SH-SY5Y (cell line): Measurements from ENCODE around the gene SDHB.

Source experiments
- GATA2 ChIP-seq: IDR thresholded peaks from 2 replicates; pipeline ENCODE4 v1.6.1; 2011; ENCODE audit warnings: mild to moderate bottlenecking, low read depth, low read length
- GATA3 ChIP-seq: IDR thresholded peaks from 2 replicates; pipeline ENCODE4 v1.6.1; 2011; ENCODE audit warnings: low read depth, mild to moderate bottlenecking, low read length, moderate library complexity

The SDHB gene

DNA sequence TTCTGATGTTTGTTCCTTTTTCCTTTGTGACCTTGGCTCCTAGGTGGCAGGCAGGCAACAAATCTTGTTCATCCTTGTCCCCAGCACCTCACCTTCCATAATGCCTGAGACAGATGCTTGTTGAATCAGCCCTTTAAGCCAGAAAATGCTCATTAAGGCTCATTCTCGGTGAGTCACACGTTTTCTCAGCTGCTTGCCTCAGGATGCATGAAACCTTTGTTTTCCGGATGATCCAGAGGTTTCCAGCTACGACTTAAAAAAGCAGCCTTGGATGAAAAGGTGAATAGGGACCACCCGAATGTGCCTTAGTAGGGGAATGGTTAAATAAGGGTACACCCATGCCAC lies 37.5 kb downstream of the SDHB start:
- TF ChIP-seq GATA3 (no peak), GATA2 (no peak)

DNA sequence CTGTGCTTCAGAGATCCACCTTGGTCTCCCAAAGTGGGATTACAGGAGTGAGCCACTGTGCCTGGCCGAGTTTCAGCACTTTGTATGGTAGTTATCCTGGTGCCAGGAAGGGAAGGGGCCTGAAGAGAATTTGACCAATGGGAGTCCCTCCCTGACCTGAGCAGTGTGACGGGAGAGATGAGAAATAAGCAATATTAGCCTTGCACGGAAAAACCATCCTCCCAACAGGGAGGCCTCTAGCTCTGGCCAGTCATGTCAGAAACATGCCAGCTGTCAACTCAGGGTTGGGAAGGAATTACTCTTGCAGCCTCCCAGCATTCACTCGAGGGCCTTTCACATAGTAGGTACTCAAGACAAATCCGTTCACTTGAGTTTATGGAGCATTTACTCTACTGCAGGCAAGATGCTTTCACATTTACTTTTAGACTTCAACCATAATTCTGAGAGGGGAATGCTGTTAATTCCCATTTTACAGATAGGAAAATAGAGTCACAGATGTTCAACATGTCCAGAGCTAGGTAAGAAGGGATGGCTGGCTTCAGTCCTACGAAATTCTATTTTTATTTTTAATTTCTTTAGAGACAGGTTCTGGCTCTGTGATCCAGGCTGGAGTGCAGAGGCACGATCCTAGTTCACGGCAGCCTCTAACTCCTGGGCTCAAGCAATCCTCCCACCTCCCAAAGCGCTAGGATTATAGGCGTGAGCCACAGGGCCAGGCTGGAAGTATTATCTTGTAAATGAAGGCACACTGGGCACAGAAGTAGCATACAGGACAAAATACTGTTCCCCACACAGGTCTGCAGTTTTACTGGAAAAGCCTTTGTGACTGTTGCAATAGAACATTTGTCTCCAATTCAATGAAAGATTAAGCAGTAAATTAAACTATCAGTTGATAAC lies 38.9 kb downstream of the SDHB start:
- TF ChIP-seq GATA3 (no peak), GATA2 (no peak)

GRCh38 chr1:17013491-17014320 lies 40.1 kb downstream of the SDHB start:
- TF ChIP-seq GATA2 (no peak), GATA3 (no peak)

DNA sequence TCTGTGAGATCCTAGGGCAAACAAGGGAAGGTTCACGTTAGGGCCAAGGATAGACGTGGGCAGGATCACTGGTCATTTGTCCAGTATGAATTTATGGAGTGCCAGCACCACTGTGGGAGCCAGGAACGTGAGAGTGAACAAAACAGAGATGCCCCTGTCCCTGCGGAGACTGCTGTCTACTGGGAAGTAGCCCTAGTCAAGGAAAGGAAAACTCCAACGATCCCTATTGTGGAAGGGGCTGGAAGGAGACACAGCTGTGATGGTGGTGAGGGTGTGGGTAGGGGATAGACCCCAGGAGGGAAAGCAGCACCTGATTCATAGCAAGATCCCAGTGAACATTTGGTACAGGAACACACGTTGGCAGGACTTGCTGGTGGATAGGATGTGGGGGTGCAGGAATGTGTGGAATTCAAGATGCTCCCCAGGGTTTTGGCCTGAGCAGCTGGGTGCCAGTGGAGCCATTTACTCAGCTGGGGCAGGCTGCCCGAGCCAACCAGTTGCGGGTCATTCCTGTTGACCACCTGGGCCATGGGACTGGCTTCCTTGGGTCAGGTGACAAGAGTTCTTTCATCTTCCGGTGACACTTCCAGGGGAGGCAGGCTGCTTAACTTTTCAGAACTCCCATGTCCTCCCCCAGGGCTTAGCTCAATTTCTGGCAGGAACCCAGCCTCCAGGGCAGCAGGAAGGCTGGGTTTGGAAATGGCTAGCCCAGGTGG lies 40.9 kb downstream of the SDHB start:
- no peak for TF ChIP-seq GATA2

- TF ChIP-seq GATA3 (no peak), GATA2 (no peak)
These were observed 42.2 kb downstream of the SDHB start, which contains the start of gene ATP13A2 for GRCh38 chr1:17011439-17012307. Gene ATP13A2, minus strand, starts transcription at chr1:17011928. Its CDS starts 190 bp downstream, at chr1:17011738.

- TF ChIP-seq GATA2 (no peak), GATA3 (no peak)
These were observed 42.8 kb downstream of the SDHB start for GRCh38 chr1:17011092-17011438.

GRCh38 chr1:17009706-17010105 lies 44.1 kb downstream of the SDHB start:
- TF ChIP-seq GATA2 = no peak
- TF ChIP-seq GATA3 = no peak

GRCh38 chr1:17008208-17008855 lies 45.5 kb downstream of the SDHB start:
- no peak for TF ChIP-seq GATA3
- TF ChIP-seq GATA2 = no peak

DNA sequence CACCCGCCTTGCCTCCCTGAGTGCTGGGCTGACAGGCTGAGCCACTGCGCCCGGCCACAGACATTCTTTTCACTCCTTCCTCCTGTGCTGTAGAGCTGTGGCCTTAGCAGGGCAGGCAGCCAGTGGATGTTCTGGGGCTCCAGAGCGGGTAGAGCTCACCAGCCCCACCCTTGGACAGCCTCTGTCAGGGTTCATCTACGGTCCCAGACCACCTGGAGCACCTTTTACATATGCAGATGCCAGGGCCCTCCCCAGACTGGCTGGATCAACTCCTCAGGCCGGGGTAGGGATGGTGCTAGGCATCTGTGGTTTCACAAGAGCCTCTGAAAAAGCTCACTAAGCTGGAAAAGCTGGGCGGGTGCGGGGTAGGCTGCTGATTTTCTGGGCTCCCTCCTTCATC lies 46.7 kb downstream of the SDHB start:
- TF ChIP-seq GATA2 = no peak
- no peak for TF ChIP-seq GATA3

DNA sequence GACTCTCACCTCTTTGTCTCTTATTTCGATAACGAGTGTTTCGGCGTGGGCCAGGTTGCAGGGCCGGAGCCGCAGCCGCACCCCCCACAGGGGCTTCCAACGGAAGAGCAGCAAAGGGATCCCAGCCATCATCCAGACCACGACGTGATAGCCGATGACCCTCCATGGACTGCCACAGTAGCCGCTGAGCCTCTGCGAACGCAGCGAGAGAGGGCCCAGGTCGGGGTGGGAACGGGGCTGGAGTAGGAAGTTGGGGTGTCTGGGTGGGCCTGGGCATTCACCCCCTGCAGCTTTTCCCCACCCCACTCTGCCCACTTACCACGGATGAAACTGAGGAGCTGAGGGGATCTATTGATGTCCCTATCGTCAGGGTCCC lies 48.5 kb downstream of the SDHB start:
- TF ChIP-seq GATA3 (no peak), GATA2 (no peak)

GRCh38 chr1:17004466-17005364 lies 49.1 kb downstream of the SDHB start:
- TF ChIP-seq GATA3 = no peak
- TF ChIP-seq GATA2 = no peak

DNA sequence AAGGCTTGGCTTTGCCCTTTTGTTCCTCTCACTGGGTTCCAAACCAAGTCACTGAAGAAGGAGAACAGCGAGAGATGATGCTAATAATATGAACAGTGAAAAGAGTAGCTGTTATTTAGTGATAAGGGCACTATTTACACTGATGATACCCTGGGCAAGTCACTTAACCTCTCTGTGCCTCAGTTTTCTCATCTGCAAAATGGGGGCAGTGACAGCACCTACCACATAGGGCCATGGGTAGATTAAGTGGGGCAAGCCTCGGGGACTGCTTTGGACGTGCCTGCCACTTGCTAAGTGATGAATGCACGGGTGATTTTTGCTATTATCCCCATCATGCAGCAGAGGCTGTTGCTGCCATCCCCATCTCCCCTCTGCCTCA lies 51.3 kb downstream of the SDHB start:
- TF ChIP-seq GATA2 (no peak), GATA3 (no peak)
